WTC11 (cell line): ENCODE measurements around the gene ZNF678. TPM values are rescaled to one million over a fixed set of nuclear protein-coding genes. Genes with fewer than 3 reads are reported as not detected.

Source experiments
- CREB1 ChIP-seq: sonication (generic); formaldehyde crosslinking; IDR thresholded peaks from 2 replicates; pipeline ENCODE4 v1.8.0; 2023; ENCODE audit warnings: mild to moderate bottlenecking, missing genetic modification reagents
- CREM ChIP-seq: sonication (generic); formaldehyde crosslinking; IDR thresholded peaks from 2 replicates; pipeline ENCODE4 v1.8.1; 2022; ENCODE audit warnings: mild to moderate bottlenecking, missing genetic modification reagents, moderate library complexity
- HMGA2 ChIP-seq: fragments of 250-450 bp; sonication (Bioruptor Pico); IDR thresholded peaks from 2 replicates; pipeline ENCODE4 v1.4.0; 2021; ENCODE audit warnings: mild to moderate bottlenecking, moderate library complexity
- TP53 ChIP-seq: sonication (generic); formaldehyde crosslinking; IDR thresholded peaks from 2 replicates; pipeline ENCODE4 v1.8.1; 2023; ENCODE audit warnings: mild to moderate bottlenecking, missing genetic modification reagents
- ZNF121 ChIP-seq: sonication (generic); formaldehyde crosslinking; IDR thresholded peaks from 2 replicates; pipeline ENCODE4 v1.8.0; 2023; ENCODE audit warnings: missing genetic modification reagents
- total RNA-seq: library from RNA; stranded (reverse); gene quantifications from 3 replicates; pipeline ENCODE4 v1.2.3, GENCODE V29; 2021
- TF ChIP-seq, protein P1 (sequence below): sonication (generic); formaldehyde crosslinking; IDR thresholded peaks from 2 replicates; pipeline ENCODE4 v1.8.0; 2023; ENCODE audit warnings: mild to moderate bottlenecking, missing genetic modification reagents
- TF ChIP-seq, protein P2 (sequence below): sonication (generic); formaldehyde crosslinking; IDR thresholded peaks from 2 replicates; pipeline ENCODE4 v1.8.0; 2022; ENCODE audit warnings: mild to moderate bottlenecking, missing genetic modification reagents
- TF ChIP-seq, protein P3 (sequence below): sonication (generic); formaldehyde crosslinking; conservative IDR thresholded peaks from 2 replicates; pipeline ENCODE4 v1.8.1; 2023; ENCODE audit warnings: mild to moderate bottlenecking, low read depth, missing genetic modification reagents, moderate library complexity
- TF ChIP-seq, protein P4 (sequence below): fragments of 250-450 bp; sonication (Bioruptor Pico); conservative IDR thresholded peaks from 2 replicates; pipeline ENCODE4 v1.9.0; 2021; ENCODE audit warnings: mild to moderate bottlenecking
- TF ChIP-seq, protein P5 (sequence below): sonication (generic); formaldehyde crosslinking; conservative IDR thresholded peaks from 2 replicates; pipeline ENCODE4 v1.8.1; 2022; ENCODE audit warnings: mild to moderate bottlenecking, missing genetic modification reagents
- TF ChIP-seq, protein P6 (sequence below): sonication (generic); formaldehyde crosslinking; IDR thresholded peaks from 2 replicates; pipeline ENCODE4 v1.8.1; 2023; ENCODE audit warnings: mild to moderate bottlenecking, moderate library complexity, missing genetic modification reagents
- TF ChIP-seq, protein P7 (sequence below): sonication (generic); formaldehyde crosslinking; IDR thresholded peaks from 2 replicates; pipeline ENCODE4 v1.8.1; 2023; ENCODE audit warnings: mild to moderate bottlenecking, missing genetic modification reagents, borderline replicate concordance

The ZNF678 gene
- total RNA-seq, 1 experiment from 2014 or later: 28.9 TPM

DNA sequence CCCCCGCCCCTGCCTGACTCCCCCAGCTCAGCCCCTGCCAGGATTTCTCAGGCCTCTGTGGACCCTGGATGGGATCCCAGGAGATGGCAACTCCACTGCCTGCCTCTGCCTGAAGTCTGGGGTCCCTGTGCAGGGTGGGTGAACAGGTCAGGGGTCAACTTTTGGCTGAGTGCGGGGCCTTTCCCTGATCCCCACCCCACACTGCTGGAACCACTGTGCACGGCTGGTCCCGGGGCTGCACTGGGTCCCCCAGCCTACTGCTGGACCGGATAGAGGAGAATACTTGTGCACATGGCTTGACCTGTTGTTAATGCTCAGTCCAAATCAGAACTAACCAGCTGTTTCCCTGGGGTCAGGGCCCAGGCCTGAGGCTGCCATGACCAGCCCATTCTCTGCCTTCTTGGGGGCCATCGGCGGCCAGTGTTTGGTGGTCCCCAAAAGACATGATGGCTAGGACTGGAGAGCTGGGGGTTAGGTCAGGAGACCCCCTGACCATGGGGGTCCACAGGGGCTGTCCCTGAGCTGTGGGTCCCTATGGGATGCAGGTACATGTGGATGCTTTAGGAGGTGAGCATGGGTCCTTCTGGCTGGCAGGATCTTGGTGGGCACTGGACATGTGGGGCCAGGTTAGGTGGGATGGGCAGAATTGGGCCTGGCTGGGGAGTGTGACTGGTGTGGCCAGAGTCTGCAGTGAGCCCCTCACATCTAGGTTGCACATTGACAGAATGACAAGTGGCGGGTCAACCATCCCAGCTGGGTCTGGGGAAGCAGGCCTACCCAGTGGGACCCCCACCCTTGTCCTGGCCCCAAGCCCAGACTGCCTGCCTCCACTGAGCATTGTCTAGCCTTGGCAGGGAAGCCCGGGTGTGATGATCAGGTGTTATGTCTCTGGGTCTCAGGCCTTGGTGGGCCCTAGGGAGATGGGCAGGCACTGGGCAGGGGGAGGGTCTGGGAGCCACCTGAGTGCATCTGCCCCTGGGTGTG lies 19.0 kb upstream of the ZNF678 start (continued):
- TF ChIP-seq, protein P1, sequence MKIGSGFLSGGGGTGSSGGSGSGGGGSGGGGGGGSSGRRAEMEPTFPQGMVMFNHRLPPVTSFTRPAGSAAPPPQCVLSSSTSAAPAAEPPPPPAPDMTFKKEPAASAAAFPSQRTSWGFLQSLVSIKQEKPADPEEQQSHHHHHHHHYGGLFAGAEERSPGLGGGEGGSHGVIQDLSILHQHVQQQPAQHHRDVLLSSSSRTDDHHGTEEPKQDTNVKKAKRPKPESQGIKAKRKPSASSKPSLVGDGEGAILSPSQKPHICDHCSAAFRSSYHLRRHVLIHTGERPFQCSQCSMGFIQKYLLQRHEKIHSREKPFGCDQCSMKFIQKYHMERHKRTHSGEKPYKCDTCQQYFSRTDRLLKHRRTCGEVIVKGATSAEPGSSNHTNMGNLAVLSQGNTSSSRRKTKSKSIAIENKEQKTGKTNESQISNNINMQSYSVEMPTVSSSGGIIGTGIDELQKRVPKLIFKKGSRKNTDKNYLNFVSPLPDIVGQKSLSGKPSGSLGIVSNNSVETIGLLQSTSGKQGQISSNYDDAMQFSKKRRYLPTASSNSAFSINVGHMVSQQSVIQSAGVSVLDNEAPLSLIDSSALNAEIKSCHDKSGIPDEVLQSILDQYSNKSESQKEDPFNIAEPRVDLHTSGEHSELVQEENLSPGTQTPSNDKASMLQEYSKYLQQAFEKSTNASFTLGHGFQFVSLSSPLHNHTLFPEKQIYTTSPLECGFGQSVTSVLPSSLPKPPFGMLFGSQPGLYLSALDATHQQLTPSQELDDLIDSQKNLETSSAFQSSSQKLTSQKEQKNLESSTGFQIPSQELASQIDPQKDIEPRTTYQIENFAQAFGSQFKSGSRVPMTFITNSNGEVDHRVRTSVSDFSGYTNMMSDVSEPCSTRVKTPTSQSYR (CRISPR knock-in tag): no peak
- TF ChIP-seq, protein P2, sequence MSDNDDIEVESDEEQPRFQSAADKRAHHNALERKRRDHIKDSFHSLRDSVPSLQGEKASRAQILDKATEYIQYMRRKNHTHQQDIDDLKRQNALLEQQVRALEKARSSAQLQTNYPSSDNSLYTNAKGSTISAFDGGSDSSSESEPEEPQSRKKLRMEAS (CRISPR knock-in tag): no peak
- TF ChIP-seq HMGA2 (CRISPR knock-in tag) (no peak), CREB1 (no peak), CREM (CRISPR knock-in tag) (no peak), ZNF121 (CRISPR knock-in tag) (no peak), TP53 (no peak)
- TF ChIP-seq, protein P3, sequence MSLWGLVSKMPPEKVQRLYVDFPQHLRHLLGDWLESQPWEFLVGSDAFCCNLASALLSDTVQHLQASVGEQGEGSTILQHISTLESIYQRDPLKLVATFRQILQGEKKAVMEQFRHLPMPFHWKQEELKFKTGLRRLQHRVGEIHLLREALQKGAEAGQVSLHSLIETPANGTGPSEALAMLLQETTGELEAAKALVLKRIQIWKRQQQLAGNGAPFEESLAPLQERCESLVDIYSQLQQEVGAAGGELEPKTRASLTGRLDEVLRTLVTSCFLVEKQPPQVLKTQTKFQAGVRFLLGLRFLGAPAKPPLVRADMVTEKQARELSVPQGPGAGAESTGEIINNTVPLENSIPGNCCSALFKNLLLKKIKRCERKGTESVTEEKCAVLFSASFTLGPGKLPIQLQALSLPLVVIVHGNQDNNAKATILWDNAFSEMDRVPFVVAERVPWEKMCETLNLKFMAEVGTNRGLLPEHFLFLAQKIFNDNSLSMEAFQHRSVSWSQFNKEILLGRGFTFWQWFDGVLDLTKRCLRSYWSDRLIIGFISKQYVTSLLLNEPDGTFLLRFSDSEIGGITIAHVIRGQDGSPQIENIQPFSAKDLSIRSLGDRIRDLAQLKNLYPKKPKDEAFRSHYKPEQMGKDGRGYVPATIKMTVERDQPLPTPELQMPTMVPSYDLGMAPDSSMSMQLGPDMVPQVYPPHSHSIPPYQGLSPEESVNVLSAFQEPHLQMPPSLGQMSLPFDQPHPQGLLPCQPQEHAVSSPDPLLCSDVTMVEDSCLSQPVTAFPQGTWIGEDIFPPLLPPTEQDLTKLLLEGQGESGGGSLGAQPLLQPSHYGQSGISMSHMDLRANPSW (CRISPR knock-in tag): no peak
- TF ChIP-seq, protein P4, sequence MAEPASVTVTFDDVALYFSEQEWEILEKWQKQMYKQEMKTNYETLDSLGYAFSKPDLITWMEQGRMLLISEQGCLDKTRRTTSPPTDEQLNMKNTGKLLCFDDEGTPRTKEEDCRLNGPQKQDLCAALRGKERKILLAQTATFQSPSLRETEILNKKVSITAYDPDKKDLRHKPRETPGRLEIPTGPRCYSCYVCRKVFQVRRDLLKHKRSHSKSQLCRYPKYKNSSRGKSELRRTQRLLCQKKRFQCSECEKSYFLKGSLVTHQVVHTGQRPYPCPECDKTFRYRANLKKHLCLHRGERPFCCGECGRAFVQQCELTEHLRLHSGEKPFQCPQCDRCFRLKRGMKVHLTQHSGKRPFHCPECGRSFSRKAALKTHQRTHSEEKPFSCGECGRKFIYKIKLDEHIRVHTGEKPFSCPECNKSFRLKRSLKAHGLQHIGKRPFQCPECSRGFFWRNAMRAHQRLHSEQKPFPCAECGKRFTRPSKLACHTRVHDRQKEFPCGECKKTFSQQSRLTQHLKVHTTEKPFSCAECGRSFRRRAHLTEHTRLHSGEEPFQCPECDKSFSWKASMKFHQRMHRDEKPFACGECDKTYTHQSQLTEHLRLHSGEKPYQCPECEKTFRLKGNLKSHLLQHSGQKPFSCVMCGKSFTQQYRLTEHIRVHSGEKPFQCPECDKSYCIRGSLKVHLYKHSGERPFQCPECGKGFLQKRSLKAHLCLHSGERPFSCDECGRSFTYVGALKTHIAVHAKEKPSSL (CRISPR knock-in tag): no peak
- TF ChIP-seq, protein P5, sequence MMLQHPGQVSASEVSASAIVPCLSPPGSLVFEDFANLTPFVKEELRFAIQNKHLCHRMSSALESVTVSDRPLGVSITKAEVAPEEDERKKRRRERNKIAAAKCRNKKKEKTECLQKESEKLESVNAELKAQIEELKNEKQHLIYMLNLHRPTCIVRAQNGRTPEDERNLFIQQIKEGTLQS (CRISPR knock-in tag): no peak
- TF ChIP-seq, protein P6, sequence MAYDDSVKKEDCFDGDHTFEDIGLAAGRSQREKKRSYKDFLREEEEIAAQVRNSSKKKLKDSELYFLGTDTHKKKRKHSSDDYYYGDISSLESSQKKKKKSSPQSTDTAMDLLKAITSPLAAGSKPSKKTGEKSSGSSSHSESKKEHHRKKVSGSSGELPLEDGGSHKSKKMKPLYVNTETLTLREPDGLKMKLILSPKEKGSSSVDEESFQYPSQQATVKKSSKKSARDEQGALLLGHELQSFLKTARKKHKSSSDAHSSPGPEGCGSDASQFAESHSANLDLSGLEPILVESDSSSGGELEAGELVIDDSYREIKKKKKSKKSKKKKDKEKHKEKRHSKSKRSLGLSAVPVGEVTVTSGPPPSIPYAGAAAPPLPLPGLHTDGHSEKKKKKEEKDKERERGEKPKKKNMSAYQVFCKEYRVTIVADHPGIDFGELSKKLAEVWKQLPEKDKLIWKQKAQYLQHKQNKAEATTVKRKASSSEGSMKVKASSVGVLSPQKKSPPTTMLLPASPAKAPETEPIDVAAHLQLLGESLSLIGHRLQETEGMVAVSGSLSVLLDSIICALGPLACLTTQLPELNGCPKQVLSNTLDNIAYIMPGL (CRISPR knock-in tag): no peak
- TF ChIP-seq, protein P7, sequence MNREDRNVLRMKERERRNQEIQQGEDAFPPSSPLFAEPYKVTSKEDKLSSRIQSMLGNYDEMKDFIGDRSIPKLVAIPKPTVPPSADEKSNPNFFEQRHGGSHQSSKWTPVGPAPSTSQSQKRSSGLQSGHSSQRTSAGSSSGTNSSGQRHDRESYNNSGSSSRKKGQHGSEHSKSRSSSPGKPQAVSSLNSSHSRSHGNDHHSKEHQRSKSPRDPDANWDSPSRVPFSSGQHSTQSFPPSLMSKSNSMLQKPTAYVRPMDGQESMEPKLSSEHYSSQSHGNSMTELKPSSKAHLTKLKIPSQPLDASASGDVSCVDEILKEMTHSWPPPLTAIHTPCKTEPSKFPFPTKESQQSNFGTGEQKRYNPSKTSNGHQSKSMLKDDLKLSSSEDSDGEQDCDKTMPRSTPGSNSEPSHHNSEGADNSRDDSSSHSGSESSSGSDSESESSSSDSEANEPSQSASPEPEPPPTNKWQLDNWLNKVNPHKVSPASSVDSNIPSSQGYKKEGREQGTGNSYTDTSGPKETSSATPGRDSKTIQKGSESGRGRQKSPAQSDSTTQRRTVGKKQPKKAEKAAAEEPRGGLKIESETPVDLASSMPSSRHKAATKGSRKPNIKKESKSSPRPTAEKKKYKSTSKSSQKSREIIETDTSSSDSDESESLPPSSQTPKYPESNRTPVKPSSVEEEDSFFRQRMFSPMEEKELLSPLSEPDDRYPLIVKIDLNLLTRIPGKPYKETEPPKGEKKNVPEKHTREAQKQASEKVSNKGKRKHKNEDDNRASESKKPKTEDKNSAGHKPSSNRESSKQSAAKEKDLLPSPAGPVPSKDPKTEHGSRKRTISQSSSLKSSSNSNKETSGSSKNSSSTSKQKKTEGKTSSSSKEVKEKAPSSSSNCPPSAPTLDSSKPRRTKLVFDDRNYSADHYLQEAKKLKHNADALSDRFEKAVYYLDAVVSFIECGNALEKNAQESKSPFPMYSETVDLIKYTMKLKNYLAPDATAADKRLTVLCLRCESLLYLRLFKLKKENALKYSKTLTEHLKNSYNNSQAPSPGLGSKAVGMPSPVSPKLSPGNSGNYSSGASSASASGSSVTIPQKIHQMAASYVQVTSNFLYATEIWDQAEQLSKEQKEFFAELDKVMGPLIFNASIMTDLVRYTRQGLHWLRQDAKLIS (CRISPR knock-in tag): no peak
